Psoas muscle (tissue), 8 donors: Measurements from ENCODE around the gene TYRP1. TPM values are rescaled to one million over a fixed set of nuclear protein-coding genes. Genes with fewer than 3 reads are reported as not detected.
A peak's percentile ranks its signal among the peaks of the same experiment; 100 is the strongest.

ENCODE experiments used
- ATAC-seq, 4 donors: fragments of 200-7000 bp; cut with Tn5 transposase; one replicate each; pipeline ENCODE4 v1.9.1; 2020; ENCODE audit warnings: moderate library complexity in 3 of 4, mild to moderate bottlenecking in 2 of 4
- DNase-seq, 2 donors: peaks; one replicate each; pipeline ENCODE4 v3.0.0-alpha.2; 2020
- H3K27ac ChIP-seq: fragments of 200-600 bp; one replicate; pipeline ENCODE4 v1.8.0; 2022
- H3K27me3 ChIP-seq, 3 donors: fragments of 200-600 bp in 1 of 3; one replicate each; pipeline versions ENCODE4 v1.6.1 to v1.8.0; 2013 to 2022; ENCODE audit warnings: low read length in 2 of 3, mild to moderate bottlenecking in 2 of 3, moderate library complexity in 1 of 3; ENCODE audit not compliant: insufficient read depth in 3 of 3
- H3K36me3 ChIP-seq, 2 donors: fragments of 200-600 bp in 1 of 2; one replicate each; pipeline versions ENCODE4 v1.6.1 to v1.8.0; 2013 to 2022; ENCODE audit warnings: low read depth in 1 of 2, mild to moderate bottlenecking in 1 of 2, moderate library complexity in 1 of 2; ENCODE audit not compliant: insufficient read depth in 1 of 2
- H3K4me1 ChIP-seq: fragments of 200-600 bp; one replicate; pipeline ENCODE4 v1.8.0; 2022
- H3K4me3 ChIP-seq: fragments of 200-600 bp; one replicate; pipeline ENCODE4 v1.8.0; 2022; ENCODE audit warnings: mild to moderate bottlenecking
- H3K9me3 ChIP-seq: fragments of 200-600 bp; one replicate; pipeline ENCODE4 v1.8.0; 2022
- CTCF ChIP-seq: fragments of 200-600 bp; IDR thresholded peaks from one replicate; pipeline ENCODE4 v1.8.0; 2022; ENCODE audit warnings: antibody characterized with exemption
- WGBS, 3 donors: extraction: QIAGEN DNeasy Blood & Tissue Kit; methylation state at CpG; one replicate each; pipeline versions ENCODE4 v1.1.6 to v1.1.7; 2013; 5-methylcytosine and 5-hydroxymethylcytosine counted together
- intact Hi-C, 2 donors: fragments of 100-400 bp; cut with DNase I; formaldehyde crosslinking; loops; one replicate each; pipeline versions ENCODE4 v1.11.0 to v1.14.2; 2022
- polyA plus RNA-seq, 3 donors: library from polyadenylated mRNA; stranded (reverse); fragments of 200-250 nt; gene quantifications; one replicate each; pipeline ENCODE4 v1.2.3, GENCODE V29; 2013
- total RNA-seq, 4 donors: library from RNA; stranded (reverse); fragmentation: NEBNext Ultra II Directional in 2 of 4; extraction: Animal tissue kit (Norgen Biotek cat#: 25700) in 2 of 4; gene quantifications; one replicate each; pipeline versions ENCODE4 v1.2.1 to v1.2.4, GENCODE V29; 2021 to 2023
- donor health status: healthy with polysubstance abuse.
- donor health status: DM: no; HTN: no; CAD: no; lungs with moderate emphysema.
- donor health status: Bipolar disorder and iron deficiency.
- donor health status: healthy.
- donor health status: DM: yes; HTN: yes; CAD: no.
- donor health status: DM: no; HTN: no; CAD: no.
- donor health status: DM: no; HTN: no; CAD: no.
- donor health status: DM: yes; HTN: yes; CAD: no.

Gene TYRP1
- total and polyA plus RNA-seq, 7 donors, result 0.31 to 10.7 (median 1.9) TPM

DNA sequence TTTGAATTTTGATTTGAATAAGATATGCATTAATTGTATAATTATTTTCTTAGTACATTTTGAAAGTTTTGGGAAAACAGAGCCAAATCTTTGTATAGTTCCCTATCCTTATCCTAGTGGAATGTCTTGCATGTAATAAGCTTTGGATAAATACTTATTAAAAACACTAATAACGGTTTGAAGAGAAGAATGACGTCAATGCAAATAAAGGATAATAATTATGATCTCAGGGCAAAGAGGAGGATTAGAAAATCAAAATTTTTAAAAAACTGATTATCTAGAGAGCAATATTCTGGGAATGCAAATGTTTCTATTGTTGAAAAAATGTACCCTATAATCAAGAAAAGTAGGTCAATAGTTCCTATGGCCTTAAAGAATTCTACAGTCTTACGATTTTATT is 22.1 kb downstream of the TYRP1 start:
- DNase-seq, result no peak
- no peak for ATAC-seq
- Histone ChIP-seq H3K9me3 (no peaks in the 10 kb centered on the region), H3K4me1 (no peaks in the 10 kb centered on the region), H3K27ac (no peak overlapping the region), H3K27me3 (no peaks in the 10 kb centered on the region), H3K4me3 (no peak overlapping the region), H3K36me3 (no peaks in the 10 kb centered on the region)
- no peak for TF ChIP-seq CTCF
- WGBS, 3 donors, result 91 to 97% (median 95%) methylated on average over 3 of the region's 3 CpGs
- intact Hi-C loops, result loop anchor here in 1 of 2 donors (10.0 kb wide), 1 partner anchor 170 kb away; no protein-coding TSS in a partner anchor

DNA sequence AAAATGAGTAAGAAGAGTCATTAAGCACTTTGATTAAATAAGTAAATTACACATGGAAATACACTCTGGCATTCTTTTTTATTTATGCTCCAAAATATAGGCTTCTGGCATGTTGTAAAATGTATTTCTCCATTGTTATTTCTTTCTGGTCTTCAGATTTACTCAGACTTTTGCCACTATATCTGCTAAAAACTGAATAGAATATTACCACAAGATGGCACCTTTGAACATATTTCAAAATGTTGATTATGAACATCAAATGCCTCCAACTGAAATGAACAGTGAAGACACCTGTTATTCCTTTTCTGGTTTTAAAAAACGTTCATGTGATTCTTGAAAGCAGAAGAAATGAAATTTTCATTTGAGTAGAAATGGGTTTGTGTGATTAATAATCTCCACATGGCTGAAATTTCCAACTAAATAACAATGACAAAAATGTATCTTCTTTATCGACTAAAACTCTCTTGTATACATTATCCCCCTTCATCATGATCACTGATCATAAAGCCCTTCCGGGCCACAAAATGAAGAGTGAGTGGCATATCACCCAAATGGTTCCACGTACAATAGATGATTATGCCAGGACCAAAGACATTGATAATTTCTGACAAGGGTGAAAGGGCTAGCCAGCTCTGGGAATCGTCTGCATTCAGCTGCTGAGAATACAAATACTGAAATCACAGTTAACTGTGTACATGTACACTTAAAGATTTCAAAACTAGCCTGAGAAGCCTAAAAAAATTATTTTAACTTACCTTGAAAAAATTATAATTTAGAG is 23.8 kb downstream of the TYRP1 start:
- H3K4me3 ChIP-seq, result no peak overlapping the region
- H3K27me3 ChIP-seq, result no peaks in the 10 kb centered on the region
- no peak for DNase-seq
- WGBS, 3 donors, result 64 to 67% (median 67%) methylated on average over 5 of the region's 5 CpGs
- no peaks in the 10 kb centered on the region for H3K9me3 ChIP-seq
- no peak for ATAC-seq
- TF ChIP-seq CTCF, result peak; percentile 21
- H3K27ac ChIP-seq, result no peak overlapping the region
- H3K36me3 ChIP-seq, result no peaks in the 10 kb centered on the region
- intact Hi-C loops, result loop anchor here in 1 of 2 donors (10.0 kb wide), 1 partner anchor 168 kb away; no protein-coding TSS in a partner anchor
- no peaks in the 10 kb centered on the region for H3K4me1 ChIP-seq

- WGBS, 3 donors, result 88 to 93% (median 92%) methylated on average over 1 of the region's 1 CpG
- Histone ChIP-seq H3K36me3 (no peaks in the 10 kb centered on the region), H3K27ac (no peak overlapping the region), H3K4me1 (no peaks in the 10 kb centered on the region), H3K9me3 (no peaks in the 10 kb centered on the region), H3K27me3 (no peaks in the 10 kb centered on the region), H3K4me3 (no peak overlapping the region)
- no peak for TF ChIP-seq CTCF
- intact Hi-C loops, result loop anchor here (2.0 to 10.0 kb wide), 2 partner anchors 167 to 169 kb away; no protein-coding TSS in a partner anchor
- ATAC-seq (no peak), DNase-seq (no peak)
These were observed 24.7 kb downstream of the TYRP1 start for GRCh38 chr9:12717907-12718306.

DNA sequence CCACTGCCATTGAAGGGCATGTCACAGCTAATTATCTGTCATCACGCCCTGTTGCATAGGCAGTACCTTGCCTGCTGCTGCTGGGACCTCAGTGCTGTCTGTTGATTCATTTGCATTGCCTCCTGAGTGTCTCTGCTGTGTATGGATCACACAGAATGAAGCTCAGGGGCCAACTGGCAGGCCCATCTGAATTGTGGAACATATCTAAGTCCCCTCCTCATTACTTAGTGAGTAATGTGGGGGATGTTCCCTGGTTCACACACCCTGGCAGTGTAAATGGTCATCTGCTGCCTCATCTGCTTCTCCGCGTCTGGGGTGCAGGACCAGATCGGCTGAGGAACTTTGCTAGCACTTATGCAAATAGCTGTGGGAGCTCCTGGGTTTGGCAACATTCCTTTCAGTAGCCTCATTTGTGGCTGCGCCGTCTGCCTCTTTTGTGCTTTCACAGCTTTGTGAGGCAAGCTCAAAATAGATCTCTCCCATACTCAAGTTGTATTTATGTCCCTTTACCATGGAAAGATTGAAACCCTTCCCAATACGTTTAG is 25.4 kb downstream of the TYRP1 start:
- Histone ChIP-seq H3K36me3 (no peaks in the 10 kb centered on the region), H3K4me3 (no peak overlapping the region), H3K4me1 (no peaks in the 10 kb centered on the region), H3K27ac (no peak overlapping the region), H3K27me3 (no peaks in the 10 kb centered on the region), H3K9me3 (no peaks in the 10 kb centered on the region)
- 59 to 69% (median 64%) methylated on average over 7 of the region's 7 CpGs for WGBS, 3 donors
- no peak for TF ChIP-seq CTCF
- DNase-seq, result no peak
- intact Hi-C loops, result loop anchor here (2.0 to 10.0 kb wide), 2 partner anchors 166 to 168 kb away; no protein-coding TSS in a partner anchor
- ATAC-seq, result no peak
